CD14-positive monocyte (primary cell): ENCODE measurements around the gene ROBO2. TPM values are rescaled to one million over a fixed set of nuclear protein-coding genes. Genes with fewer than 3 reads are reported as not detected.

ENCODE experiments used
- DNase-seq, 3 donors: peaks; one replicate each; pipeline ENCODE4 v3.0.0-alpha.2; 2011 to 2022
- H2AFZ ChIP-seq: 2 replicates; pipeline ENCODE4 v1.6.0; 2012; ENCODE audit warnings: mild to moderate bottlenecking, low read depth, low read length, inconsistent platforms; ENCODE audit not compliant: insufficient read depth, poor library complexity, severe bottlenecking
- H3K27ac ChIP-seq, 2 donors: 1 replicate in 1 of 2; 2 replicates in 1 of 2; pipeline ENCODE4 v1.5.1; 2012 to 2013; ENCODE audit warnings: low read length in 2 of 2, control low read depth in 1 of 2, inconsistent platforms in 1 of 2, low read depth in 1 of 2, mild to moderate bottlenecking in 1 of 2
- H3K27me3 ChIP-seq, 2 donors: one replicate each; pipeline versions ENCODE4 v1.6.0 to v1.6.1; 2011 to 2013; ENCODE audit warnings: low read length in 2 of 2; ENCODE audit not compliant: control insufficient read depth in 2 of 2, insufficient read depth in 2 of 2
- H3K36me3 ChIP-seq, 2 donors: replicated peaks in 1 of 2; 1 replicate in 1 of 2; 2 replicates in 1 of 2; pipeline versions ENCODE4 v1.5.1 to v1.6.1; 2012 to 2013; ENCODE audit warnings: low read length in 2 of 2, control low read depth in 1 of 2, inconsistent platforms in 1 of 2, mild to moderate bottlenecking in 1 of 2; ENCODE audit not compliant: insufficient read depth in 2 of 2, control insufficient read depth in 1 of 2
- H3K4me1 ChIP-seq, 2 donors: 1 replicate in 1 of 2; 2 replicates in 1 of 2; pipeline versions ENCODE4 v1.5.1 to v1.6.1; 2012 to 2013; ENCODE audit warnings: low read length in 2 of 2, control low read depth in 1 of 2, inconsistent platforms in 1 of 2, mild to moderate bottlenecking in 1 of 2, moderate library complexity in 1 of 2; ENCODE audit not compliant: insufficient read depth in 2 of 2, control insufficient read depth in 1 of 2
- H3K4me2 ChIP-seq: replicated peaks from 2 replicates; pipeline ENCODE3; 2012; ENCODE audit warnings: low read length, moderate library complexity, mild to moderate bottlenecking; ENCODE audit not compliant: poor library complexity, severe bottlenecking; ENCODE audit errors: extremely low read depth
- H3K4me3 ChIP-seq, 3 experiments: fragments of 200-600 bp in 1 of 3; sonication (generic) in 1 of 3; replicated peaks in 1 of 3; 1 replicate in 2 of 3; 2 replicates in 1 of 3; pipeline ENCODE4 v1.5.1; 2011 to 2013; ENCODE audit warnings: low read length in 3 of 3, mild to moderate bottlenecking in 3 of 3, control low read depth in 2 of 3, low read depth in 2 of 3, inconsistent platforms in 1 of 3, moderate library complexity in 1 of 3
- H3K79me2 ChIP-seq: 2 replicates; pipeline ENCODE4 v1.6.0; 2012; ENCODE audit warnings: mild to moderate bottlenecking, control low read depth, inconsistent platforms, low read length, moderate library complexity; ENCODE audit not compliant: insufficient read depth
- H3K9ac ChIP-seq: 2 replicates; pipeline ENCODE4 v1.6.0; 2017; ENCODE audit warnings: low read length, mild to moderate bottlenecking; ENCODE audit not compliant: insufficient read depth, poor library complexity, severe bottlenecking
- H3K9me3 ChIP-seq, 2 donors: replicated peaks in 1 of 2; 1 replicate in 1 of 2; 2 replicates in 1 of 2; pipeline versions ENCODE4 v1.5.1 to v1.6.1; 2012 to 2013; ENCODE audit warnings: low read length in 2 of 2, control low read depth in 1 of 2; ENCODE audit not compliant: control insufficient read depth in 1 of 2, insufficient read depth in 1 of 2
- H4K20me1 ChIP-seq: 2 replicates; pipeline ENCODE4 v1.6.0; 2012; ENCODE audit warnings: mild to moderate bottlenecking, low read length, control low read depth, moderate library complexity; ENCODE audit not compliant: insufficient read depth
- H3K27ac Mint-ChIP-seq, 7 donors: one replicate each; pipeline ENCODE4 v1.8.0; 2020; ENCODE audit warnings: mild to moderate bottlenecking in 7 of 7, mixed read lengths in 7 of 7, moderate library complexity in 6 of 7, inconsistent platforms in 2 of 7
- H3K27me3 Mint-ChIP-seq, 3 donors: one replicate each; pipeline ENCODE4 v1.8.0; 2021 to 2022; ENCODE audit warnings: low read depth in 3 of 3, mild to moderate bottlenecking in 3 of 3, mixed read lengths in 3 of 3, moderate library complexity in 3 of 3, inconsistent platforms in 1 of 3
- H3K36me3 Mint-ChIP-seq, 2 donors: one replicate each; pipeline ENCODE4 v1.8.0; 2020; ENCODE audit warnings: mixed read lengths in 2 of 2, inconsistent platforms in 1 of 2, mild to moderate bottlenecking in 1 of 2
- H3K4me1 Mint-ChIP-seq: one replicate; pipeline ENCODE4 v1.8.0; 2020; ENCODE audit warnings: mild to moderate bottlenecking, mixed read lengths
- H3K4me3 Mint-ChIP-seq, 2 donors: one replicate each; pipeline ENCODE4 v1.8.0; 2020; ENCODE audit warnings: mild to moderate bottlenecking in 2 of 2, mixed read lengths in 2 of 2, moderate library complexity in 1 of 2
- H3K9me3 Mint-ChIP-seq, 7 donors: one replicate each; pipeline ENCODE4 v1.8.0; 2020 to 2022; ENCODE audit warnings: mixed read lengths in 7 of 7, mild to moderate bottlenecking in 6 of 7, moderate library complexity in 6 of 7, inconsistent platforms in 2 of 7
- CTCF ChIP-seq: fragments of 200-600 bp; IDR thresholded peaks from one replicate; pipeline ENCODE4 v1.8.0; 2022; ENCODE audit warnings: antibody characterized with exemption, mild to moderate bottlenecking
- WGBS: methylation state at CpG from one replicate; pipeline ENCODE4 v1.1.5; 2013; ENCODE audit warnings: missing lambda C conversion rate; ENCODE audit not compliant: insufficient coverage; 5-methylcytosine and 5-hydroxymethylcytosine counted together
- intact Hi-C, 2 donors: fragments of 100-400 bp; cut with micrococcal nuclease; formaldehyde crosslinking; loops; one replicate each; pipeline versions ENCODE4 v1.15.0 to v1.15.1; 2023
- polyA plus RNA-seq, 3 donors: library from polyadenylated mRNA; depleted of rRNA in 1 of 3; unstranded in 2 of 3; stranded (reverse) in 1 of 3; fragments of 300-500 nt in 2 of 3; fragments of >200 nt in 1 of 3; fragmentation: Illumina TruSeq in 2 of 3; gene quantifications; 1 replicate in 2 of 3; 2 replicates in 1 of 3; pipeline ENCODE4 v1.2.3, GENCODE V29; 2012 to 2021

The ROBO2 gene
- polyA plus RNA-seq, 3 donors: not detected

GRCh38 chr3:77041811-77042210 is 1.9 kb downstream of the ROBO2 start:
- Mint-ChIP-seq H3K4me1 (no peaks in the 10 kb centered on the region), H3K27ac (no peak overlapping the region), H3K4me3 (no peak overlapping the region), H3K27me3 (peaks cover 40 to 50% (median 40%) of the 10 kb centered on the region in 3 donors), H3K36me3 (no peaks in the 10 kb centered on the region), H3K9me3 (peaks cover 0 to 6% (median 3%) of the 10 kb centered on the region in 7 donors)
- Histone ChIP-seq H3K79me2 (no peaks in the 10 kb centered on the region), H3K9ac (no peak overlapping the region), H3K27me3 (peaks cover 39 to 51% of the 10 kb centered on the region in 2 donors), H2AFZ (no peak overlapping the region), H3K4me3 (no peak overlapping the region), H4K20me1 (no peaks in the 10 kb centered on the region), H3K36me3 (no peaks in the 10 kb centered on the region), H3K9me3 (peaks cover 0 to 9% of the 10 kb centered on the region in 2 donors), H3K4me2 (no peak overlapping the region), H3K4me1 (no peaks in the 10 kb centered on the region), H3K27ac (no peak overlapping the region)
- WGBS: no CpG with 5 or more reads among the region's 2 CpGs
- DNase-seq: no peak
- intact Hi-C loops: no loop called here
- no peak for TF ChIP-seq CTCF

GRCh38 chr3:77042343-77042742 is 2.4 kb downstream of the ROBO2 start:
- intact Hi-C loops: no loop called here
- no peaks in the 10 kb centered on the region for H4K20me1 ChIP-seq
- Mint-ChIP-seq H3K27ac (no peak overlapping the region), H3K4me1 (no peaks in the 10 kb centered on the region), H3K9me3 (peaks cover 0 to 6% (median 3%) of the 10 kb centered on the region in 7 donors), H3K4me3 (no peak overlapping the region), H3K27me3 (peaks cover 40 to 46% (median 41%) of the 10 kb centered on the region in 3 donors), H3K36me3 (no peaks in the 10 kb centered on the region)
- H3K36me3 ChIP-seq: no peaks in the 10 kb centered on the region
- H3K4me1 ChIP-seq: no peaks in the 10 kb centered on the region
- H3K9ac ChIP-seq: no peak overlapping the region
- DNase-seq: no peak
- no CpG with 5 or more reads among the region's 2 CpGs for WGBS
- H3K4me2 ChIP-seq: no peak overlapping the region
- no peaks in the 10 kb centered on the region for H3K79me2 ChIP-seq
- TF ChIP-seq CTCF: no peak
- H3K9me3 ChIP-seq: peaks cover 0 to 9% of the 10 kb centered on the region in 2 donors
- peaks cover 38 to 46% of the 10 kb centered on the region in 2 donors for H3K27me3 ChIP-seq
- no peak overlapping the region for H2AFZ ChIP-seq
- no peak overlapping the region for H3K27ac ChIP-seq
- no peak overlapping the region for H3K4me3 ChIP-seq
